GM12892 (cell line): Measurements from ENCODE around the gene ABCC1.

Source experiments
- POLR2AphosphoS5 ChIP-seq: IDR thresholded peaks from 2 replicates; pipeline ENCODE4 v1.6.1; 2011; ENCODE audit warnings: low read depth, low read length, control low read depth
- TAF1 ChIP-seq: IDR thresholded peaks from 2 replicates; pipeline ENCODE4 v1.6.1; 2011; ENCODE audit warnings: low read depth, mild to moderate bottlenecking, control low read depth, low read length, borderline replicate concordance

- TF ChIP-seq POLR2AphosphoS5 (no peak), TAF1 (no peak)
These were observed 223.6 kb downstream of the ABCC1 start for GRCh38 chr16:16172991-16173390.
